Activated CD8-positive, alpha-beta memory T cell treated with anti-CD3 and anti-CD28 coated beads, Interleukin-2, amount 50 U/mL, for 4 hours (primary cell): ENCODE data around the gene ELMOD3.
A peak's percentile ranks its signal among the peaks of the same experiment; 100 is the strongest.
"Not testable (repeated sequence)": the region's sequence is repeated elsewhere in the genome, so short reads cannot be mapped to it uniquely, and the experiment has no call there.

Experiments used
- DNase-seq: peaks from one replicate; pipeline ENCODE4 v3.0.0-alpha.2; 2020

The ELMOD3 gene

DNA sequence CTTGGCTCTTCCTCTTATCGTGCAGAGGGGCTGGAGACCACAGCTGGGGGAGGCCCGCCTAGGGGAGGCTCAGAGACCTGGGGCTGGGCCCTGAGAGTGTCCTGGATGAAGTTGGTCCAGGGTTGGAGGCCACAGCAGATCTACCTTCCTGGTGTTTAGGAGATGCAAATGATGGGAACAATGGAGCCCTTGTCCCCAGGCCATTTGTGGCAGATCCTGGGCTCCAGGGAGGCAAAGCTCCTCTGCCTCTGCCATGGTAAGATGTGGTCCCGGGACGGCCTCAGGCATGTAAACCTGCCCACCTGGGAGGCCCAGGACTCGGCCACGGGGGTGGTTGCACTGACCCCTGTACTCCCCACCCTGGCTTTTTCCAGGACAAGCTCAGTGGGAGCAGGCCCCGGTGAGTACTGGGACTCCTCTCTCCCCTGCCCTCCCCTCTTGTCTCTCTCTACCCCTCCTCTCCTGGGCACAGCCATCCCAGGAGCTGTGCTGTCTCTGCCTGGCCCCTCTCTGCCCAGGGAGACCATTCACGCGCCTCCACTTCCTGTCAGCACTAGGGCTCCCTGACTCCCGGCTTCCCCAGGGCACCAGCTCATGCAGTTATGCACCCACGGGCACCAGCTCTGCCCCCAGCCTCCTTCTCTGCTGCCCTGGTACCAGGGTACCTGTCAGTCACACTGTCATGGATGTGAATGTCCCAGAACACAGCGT, 74.8 kb downstream of the ELMOD3 start:
- DNase-seq = no peak

DNA sequence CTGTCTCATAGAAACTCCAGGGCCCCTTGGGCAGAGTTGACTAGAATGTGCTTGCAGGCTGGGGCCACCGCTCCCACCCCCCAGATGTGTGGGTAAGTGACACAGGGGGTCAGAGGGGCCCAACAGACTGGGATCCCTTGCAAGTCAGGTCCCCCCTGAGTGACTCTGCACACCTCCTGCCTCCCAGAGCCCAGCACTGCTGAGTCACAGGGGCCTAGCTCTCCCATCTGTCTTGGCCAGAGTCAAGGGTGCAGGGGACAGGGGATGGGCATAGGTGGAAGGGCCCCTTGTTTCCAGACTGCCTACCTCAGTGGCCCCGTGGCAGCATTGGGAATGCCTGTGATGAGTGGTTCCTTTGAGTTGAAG, 75.3 kb downstream of the ELMOD3 start:
- no peak for DNase-seq

DNA sequence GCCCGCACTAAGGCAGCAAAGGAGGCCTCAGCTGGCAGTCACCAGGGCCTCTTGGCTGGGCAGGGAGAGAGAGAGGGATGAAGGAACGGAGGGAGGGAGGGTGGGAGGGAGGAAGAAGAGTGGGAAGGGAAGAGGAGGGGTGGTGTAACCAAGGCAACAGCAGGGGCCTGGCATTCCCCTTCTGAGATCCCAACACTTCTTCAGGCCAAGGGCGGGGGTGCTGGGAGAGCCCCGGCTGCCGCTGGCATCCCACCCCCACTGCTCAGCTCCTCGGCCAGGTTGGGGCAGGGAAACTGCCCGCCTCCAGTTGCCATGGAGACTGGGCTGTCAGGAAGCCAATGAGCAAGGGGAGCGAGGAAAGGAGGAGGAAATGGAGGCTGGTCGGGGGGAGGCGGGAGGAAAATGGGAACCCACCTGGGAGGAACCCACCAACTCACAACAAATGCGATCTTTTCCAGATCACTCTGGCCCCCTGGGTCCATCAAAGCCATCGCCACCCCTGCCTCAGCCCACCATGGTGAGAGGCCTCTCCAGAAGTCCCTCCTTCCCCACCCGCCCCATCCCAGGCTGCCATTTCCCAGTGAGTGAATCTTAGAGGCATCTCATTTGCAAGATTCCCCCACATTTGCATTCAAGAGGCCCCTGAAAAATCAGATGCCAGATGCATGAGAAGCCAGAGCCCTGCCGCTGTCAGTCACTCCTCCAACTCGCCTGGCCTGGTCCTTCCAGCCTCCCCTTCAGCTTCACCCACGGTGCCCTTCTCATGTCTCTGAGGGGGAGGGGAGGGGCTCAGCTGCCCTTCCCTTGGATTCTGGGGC, 76.4 kb downstream of the ELMOD3 start:
- no peak for DNase-seq

DNA sequence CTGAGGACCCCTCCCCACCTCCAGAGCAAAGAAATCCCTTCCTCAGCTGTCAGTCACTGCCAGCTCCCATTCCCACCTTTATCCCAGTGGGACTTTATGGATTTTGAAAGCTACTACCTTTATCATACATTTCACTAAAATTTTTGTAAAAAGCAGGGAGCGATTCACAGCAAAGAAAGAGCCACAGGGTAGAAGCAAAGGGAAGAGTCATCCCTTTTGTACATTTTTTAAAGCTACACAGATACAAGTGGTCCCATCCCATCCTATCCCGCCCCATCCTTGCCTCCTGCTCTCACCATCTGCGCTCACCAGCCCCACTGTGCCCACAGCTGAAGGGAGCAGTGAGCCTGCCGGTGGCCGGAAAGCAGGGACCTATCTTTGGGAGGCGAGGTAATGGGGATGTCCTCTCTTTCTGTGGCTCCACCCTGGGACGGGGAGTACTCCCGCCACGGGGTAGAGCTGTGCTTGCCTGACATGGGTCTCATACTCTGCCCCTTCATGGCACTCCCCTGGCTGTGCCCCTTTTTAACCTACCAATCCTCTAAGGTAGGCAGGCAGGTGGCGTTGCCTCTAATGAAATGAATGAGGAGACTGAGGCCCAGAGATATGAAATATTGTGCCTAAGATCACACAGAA, 77.1 kb downstream of the ELMOD3 start:
- DNase-seq = no peak

DNA sequence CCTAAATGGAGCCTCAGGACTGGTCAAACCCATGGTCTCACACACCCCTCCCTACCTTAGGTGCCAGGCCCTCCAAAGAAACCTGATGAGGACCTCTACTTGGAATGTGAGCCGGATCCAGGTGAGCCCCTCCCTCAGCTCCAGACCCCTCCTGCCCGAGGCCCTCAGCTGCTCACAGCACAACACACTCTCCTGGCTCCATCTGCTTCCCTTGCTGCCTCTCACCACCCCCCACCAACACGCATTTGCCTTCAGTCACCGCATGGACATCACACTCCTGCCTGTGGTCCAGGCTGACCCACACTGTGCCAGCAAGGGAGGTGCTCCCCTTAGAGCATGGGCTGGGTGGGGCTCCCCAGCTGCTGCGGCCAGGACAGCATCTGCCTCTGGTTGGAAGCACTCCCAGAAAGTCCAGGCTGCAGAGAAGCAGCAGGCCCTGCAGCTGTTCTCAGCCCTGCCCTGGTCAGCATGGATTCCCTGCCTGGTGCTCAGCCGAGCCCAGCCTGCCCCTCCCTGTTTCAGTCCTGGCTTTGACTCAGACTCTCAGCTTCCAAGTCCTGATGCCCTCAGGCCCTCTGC, 79.0 kb downstream of the ELMOD3 start:
- DNase-seq = no peak

DNA sequence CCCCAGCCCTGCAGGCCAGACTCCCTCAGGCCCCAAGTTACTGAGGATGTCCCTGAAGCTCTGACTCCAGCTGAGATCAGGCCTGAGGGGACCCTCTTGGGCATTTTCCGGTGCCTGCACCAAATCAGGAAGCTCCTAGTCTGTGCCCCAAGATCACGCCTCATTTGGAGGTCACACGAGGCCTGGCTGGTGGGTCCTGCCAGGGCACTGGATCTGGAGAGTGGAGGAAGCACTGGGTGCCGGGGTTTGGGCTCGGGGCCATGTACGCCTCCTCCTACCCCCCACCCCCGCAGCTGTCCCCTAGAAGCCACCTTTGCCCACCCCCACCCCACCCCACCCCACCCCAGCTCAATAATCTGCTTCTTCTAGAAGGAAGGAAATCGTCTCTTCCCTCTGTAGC, 80.1 kb downstream of the ELMOD3 start:
- no peak for DNase-seq

DNA sequence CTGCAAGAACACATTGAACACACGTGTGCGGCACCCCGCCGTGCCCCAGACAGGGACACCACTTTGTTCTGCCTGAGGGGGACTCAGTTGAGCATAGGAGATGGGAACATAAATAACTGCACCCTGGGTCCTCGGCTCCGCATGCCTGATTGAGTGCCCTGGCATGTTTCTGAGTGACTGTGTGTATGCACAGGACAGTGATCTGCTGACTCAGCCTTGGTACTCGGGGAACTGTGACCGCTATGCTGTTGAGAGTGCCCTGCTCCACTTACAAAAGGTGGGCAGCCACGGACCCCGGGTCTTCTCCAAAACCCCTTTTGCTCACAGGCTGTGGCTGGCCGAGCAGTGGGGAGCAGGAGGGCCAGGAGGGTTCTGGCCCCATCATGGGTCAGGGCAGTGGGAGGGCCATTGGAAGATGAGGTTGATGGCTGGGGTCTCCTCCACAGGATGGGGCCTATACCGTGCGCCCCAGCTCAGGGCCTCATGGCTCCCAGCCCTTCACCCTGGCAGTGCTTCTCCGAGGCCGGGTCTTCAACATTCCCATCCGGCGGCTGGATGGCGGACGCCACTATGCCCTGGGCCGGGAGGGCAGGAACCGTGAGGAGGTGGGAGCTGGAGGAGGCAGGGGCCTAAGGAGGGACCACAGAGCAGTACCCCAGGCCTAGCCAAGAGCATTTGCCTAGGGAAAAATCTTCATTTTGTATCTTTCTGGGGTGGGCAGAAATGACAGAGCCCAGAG, 80.8 kb downstream of the ELMOD3 start:
- DNase-seq = no peak

DNA sequence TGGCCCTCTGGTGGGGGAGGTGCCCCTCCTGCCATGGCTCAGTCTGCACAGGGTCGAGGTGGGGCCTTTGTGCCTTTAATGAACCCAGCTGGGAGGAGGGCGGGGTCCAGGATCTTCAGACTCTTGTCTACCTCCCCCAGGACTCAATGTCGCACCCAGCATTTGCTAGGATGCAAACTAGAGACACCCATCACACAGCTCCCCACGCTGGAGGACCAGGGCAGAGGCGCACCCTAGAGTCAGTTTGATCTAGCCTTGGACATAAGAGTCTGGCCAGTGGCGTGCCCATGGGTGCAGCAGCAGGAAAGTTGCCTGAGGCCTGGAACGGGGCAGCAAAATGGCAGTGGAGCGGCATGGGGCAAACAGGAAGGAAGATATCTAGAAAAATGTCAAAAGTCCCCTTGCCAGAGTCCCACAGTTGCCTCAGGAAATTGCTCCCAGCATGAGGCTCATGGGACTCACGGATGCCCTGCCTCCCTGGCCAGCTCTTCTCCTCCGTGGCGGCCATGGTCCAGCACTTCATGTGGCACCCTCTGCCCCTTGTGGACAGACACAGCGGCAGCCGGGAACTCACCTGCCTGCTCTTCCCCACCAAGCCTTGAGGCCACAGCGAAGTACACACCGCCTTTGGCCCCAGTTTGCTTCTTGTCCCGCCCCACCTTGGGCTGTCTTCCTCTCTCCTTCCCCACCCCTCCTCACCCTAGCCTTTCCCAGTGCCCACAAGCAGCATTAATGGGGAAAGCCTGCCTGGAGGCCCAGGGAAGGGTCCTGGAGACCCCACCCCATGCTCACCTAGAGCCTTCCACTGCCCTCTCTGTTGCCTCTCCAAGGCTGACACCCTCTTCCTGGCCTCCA, 81.6 kb downstream of the ELMOD3 start:
- DNase-seq = no peak

DNA sequence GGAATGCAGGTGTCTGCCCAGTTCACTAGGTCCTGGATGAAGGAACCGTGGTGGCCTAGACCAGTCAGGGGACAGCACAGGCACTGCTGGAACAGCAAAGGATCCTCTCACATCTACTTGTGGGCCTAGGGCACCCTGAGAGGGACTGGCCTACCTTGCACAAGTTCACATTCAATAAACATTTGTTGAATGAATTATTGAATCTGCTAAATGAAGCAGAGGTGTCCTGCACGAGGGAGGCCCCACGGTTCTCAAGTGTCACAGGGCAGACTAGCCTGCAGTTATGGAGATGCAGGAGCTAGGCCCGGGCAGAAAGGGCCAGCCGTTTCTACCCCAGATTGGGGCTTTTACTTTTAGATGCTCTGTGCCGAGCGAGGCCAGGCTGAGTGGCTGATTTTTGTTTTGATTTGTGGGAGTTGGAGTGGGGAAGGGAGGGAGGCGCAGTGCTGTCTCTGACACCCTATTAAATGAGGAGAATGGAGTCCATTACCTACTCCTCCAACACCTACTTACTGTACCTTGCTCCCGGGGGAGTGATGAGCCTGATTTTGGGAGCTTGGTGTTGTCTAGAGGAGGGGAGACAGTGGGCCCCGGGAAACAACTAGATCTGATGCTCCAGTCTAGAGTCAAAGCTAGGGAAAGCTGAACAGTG, 82.4 kb downstream of the ELMOD3 start:
- no peak for DNase-seq

DNA sequence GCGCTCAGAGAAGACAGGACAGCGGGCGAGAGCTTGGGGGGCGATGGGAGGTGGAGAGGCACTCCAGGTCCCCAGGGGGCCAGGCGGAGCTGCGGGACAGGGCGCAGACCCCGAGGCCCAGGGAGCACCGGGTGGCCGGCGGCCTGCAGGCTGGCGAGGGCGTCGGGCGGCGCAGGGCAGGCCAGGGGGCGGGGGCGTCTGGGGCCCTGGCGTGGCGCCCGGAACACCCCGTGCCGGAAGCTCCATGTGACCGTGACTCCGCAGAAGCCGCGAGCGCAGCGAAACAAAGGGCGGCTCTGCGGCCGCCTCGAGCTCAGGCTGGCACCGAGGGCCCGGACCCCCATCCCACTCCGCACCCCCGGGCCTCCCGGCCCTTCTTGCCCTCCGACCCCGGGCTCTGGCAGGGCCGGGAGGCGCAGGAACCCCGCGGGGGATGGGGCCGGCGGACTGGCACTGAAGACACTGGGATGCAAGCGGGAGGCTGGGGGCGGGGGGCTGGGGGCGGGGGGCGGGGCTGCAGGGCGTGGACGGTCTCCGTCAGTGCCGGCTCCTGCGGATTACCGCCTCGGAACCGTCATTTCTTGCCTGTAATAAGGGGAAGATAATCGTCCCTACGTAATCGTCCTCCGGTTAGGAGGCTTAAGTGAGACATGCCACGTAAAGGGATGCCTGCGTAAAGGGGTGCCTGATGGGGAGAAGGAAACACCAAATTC, 83.1 kb downstream of the ELMOD3 start:
- DNase-seq = peak; percentile 64

DNA sequence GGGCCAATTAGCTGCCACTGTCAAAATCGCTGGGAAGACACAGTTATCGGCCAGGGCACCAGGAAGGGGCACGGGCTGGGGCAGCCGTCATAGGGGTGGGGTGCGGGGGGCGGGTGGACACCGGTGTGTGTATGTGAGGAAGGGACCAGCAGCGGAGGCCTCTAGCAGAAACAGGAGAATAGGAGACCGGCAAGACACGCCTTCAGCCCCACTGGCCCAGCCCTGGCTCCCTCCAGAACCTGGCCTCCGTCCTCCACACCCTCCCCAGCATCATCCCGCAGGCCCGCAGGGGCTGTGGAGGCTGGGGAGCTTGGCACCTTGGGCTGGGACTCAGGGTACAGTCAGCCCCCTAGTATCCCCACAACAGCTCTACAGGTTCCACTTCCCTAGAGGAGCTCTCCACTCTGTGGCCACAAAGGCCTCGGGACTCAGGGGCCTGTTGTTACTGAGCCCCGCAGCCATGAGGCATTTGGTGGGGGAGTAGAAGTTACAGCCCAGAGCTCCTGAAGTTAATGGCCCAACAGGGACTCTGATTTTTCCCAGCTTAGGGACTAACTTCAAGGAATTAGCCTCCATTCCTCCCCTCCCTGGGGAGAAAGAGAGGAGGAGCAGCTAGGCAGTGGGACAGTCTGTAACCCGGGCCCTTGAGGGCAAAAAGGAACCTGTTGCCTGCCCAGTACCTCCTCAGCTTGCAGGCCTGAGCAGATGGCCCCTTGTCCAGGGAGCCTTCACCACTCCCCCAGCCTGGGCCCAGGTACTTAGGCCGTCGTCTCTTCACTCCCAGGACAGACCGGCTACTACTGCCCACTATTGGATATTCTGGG, 83.8 kb downstream of the ELMOD3 start:
- DNase-seq = no peak

DNA sequence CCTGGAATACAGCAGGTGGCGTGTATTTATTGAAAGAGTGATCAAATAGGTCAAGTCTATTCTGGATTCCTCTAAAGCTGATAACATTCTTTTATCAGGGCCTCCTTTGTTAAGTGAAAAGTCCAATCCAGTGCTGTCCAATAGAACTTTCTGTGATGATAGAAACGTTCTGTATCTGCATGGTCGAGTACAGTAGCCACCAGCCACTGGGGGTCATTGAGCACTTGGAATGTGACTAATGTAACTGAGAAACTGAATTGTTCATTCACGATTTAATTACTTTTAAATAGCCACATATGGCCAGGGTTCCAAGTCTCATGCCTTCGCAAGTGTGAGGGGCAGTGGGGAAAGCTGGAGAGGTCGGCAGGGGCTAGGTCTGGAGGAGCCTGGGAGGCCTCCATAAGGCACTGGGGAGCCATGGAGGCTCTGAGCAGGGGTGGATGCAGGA, 84.5 kb downstream of the ELMOD3 start:
- DNase-seq = no peak

DNA sequence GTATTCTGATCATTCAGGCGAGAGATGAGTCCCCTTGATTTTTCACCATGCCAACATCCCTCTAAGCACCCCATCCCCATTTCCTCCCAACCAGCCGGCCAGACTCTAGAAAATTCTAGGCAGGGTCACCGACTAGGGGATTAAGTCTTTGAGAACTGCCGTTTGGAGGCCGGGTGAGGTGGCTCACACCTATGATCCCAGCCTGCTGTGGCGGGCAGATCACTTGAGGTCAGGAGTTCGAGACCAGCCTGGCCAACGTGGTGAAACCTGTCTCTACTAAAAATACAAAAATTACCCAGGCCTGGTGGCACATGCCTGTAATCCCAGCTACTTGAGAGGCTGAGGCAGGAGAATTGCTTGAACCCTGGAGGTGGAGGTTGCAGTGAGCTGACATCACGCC, 85.0 kb downstream of the ELMOD3 start:
- not testable (repeated sequence) for DNase-seq

DNA sequence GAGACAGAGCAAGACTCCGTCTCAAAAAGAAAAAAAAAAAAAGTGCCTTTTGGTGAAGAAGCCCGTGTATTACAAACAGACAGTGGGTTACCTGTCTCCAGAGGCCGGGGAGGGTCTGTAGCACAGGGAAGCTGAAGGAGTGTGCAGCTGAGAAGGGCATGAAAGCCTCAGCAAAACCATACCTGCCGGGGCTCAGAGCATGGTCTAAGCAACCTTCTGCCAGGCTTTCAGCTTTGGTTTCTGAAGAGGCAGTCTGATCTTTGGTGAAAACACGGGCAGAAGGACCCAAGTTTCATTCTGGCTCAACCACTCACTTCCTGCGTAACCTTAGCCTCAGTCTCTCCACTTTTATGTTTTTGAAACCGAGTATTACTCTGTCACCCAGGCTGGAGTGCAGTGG, 85.4 kb downstream of the ELMOD3 start:
- DNase-seq = no peak

DNA sequence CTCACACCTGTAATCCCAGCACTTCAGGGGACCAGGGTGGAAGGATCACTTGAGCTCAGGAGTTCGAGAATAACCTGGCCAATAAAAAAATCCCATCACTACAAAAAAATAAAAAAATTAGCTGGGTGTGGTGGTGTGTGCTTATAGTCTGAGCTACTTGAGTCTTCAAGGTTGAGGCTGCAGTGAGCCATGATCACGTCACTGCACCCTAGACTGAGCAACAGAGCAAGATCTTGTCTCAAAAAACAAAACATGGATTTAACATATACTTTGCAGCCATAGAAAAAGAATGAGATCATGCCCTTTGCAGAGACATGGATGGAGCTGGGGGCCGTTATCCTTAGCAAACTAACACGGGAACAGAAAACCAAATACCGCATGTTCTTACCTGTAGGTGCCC, 86.2 kb downstream of the ELMOD3 start:
- DNase-seq = no peak
